ENCODE measurements around the gene RPL5. TPM values are rescaled to one million over a fixed set of nuclear protein-coding genes. Genes with fewer than 3 reads are reported as not detected.
A peak's percentile ranks its signal among the peaks of the same experiment; 100 is the strongest.

Gene RPL5
- total and polyA plus RNA-seq, 2 donors (not counting 1 experiment from before 2014, with no cell fraction given), result 1,198 to 2,145 TPM

DNA sequence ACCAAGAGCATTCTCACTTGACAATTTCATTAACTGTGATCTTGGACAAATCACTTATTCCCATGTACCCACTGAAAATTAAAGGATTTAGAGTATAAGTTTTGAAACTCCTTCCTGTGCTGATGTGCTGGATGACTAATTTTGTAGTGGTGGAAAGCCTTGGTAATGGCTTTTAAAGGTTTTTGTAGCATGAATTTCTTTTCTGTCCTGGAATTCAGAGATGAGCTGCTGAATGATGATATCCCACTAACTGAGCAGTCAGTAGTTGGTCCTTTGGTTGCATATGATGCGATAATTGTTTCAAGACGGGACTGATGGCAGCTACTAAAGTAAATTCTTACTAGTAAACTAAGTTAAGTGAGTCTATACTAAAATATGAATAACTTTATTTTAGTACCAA, 5.2 kb downstream of the RPL5 start:
- H3K4me3 ChIP-seq (replicated peaks in 1 of 4; ENCODE audit: control extremely low read depth in 1 of 4, insufficient read depth in 1 of 4, low read depth in 3 of 4, low read length in 4 of 4), result no peak overlapping the region
- H3K27ac ChIP-seq (ENCODE audit: insufficient read depth, low read length), result no peak overlapping the region
- H3K4me1 ChIP-seq (ENCODE audit: control insufficient read depth, extremely low read depth, insufficient read depth, low read length), result no peaks in the 10 kb centered on the region
- H2AFZ ChIP-seq (ENCODE audit: low read length), result no peak overlapping the region
- H3K36me3 ChIP-seq (ENCODE audit: control insufficient read depth, insufficient read depth, low read length), result peaks cover 12% of the 10 kb centered on the region
- H4K20me1 ChIP-seq (ENCODE audit: control insufficient read depth, extremely low read depth, insufficient read depth, low read length), result peaks cover 13% of the 10 kb centered on the region
- no peaks in the 10 kb centered on the region for H3K9me3 ChIP-seq (ENCODE audit: control insufficient read depth, insufficient read depth, low read depth, low read length)
- H3K9ac ChIP-seq (ENCODE audit: insufficient read depth, low read length), result no peak overlapping the region
- TF ChIP-seq, protein P1, sequence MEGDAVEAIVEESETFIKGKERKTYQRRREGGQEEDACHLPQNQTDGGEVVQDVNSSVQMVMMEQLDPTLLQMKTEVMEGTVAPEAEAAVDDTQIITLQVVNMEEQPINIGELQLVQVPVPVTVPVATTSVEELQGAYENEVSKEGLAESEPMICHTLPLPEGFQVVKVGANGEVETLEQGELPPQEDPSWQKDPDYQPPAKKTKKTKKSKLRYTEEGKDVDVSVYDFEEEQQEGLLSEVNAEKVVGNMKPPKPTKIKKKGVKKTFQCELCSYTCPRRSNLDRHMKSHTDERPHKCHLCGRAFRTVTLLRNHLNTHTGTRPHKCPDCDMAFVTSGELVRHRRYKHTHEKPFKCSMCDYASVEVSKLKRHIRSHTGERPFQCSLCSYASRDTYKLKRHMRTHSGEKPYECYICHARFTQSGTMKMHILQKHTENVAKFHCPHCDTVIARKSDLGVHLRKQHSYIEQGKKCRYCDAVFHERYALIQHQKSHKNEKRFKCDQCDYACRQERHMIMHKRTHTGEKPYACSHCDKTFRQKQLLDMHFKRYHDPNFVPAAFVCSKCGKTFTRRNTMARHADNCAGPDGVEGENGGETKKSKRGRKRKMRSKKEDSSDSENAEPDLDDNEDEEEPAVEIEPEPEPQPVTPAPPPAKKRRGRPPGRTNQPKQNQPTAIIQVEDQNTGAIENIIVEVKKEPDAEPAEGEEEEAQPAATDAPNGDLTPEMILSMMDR (conservative IDR thresholded peaks at IDR 0.05 in 1 of 2, IDR thresholded peaks at IDR 0.05 in 1 of 2; ENCODE audit: low read depth in 1 of 2, low read length in 2 of 2), result no peak
- DNase-seq (ENCODE audit: low read depth in 2 of 2), result no peak
- peaks cover 88% of the 10 kb centered on the region for H3K79me2 ChIP-seq (ENCODE audit: control insufficient read depth, insufficient read depth, low read length)
- H3K4me2 ChIP-seq (ENCODE audit: extremely low read depth, insufficient read depth, low read length), result no peak overlapping the region
- no peaks in the 10 kb centered on the region for H3K27me3 ChIP-seq (ENCODE audit: control insufficient read depth, insufficient read depth, low read length)

DNA sequence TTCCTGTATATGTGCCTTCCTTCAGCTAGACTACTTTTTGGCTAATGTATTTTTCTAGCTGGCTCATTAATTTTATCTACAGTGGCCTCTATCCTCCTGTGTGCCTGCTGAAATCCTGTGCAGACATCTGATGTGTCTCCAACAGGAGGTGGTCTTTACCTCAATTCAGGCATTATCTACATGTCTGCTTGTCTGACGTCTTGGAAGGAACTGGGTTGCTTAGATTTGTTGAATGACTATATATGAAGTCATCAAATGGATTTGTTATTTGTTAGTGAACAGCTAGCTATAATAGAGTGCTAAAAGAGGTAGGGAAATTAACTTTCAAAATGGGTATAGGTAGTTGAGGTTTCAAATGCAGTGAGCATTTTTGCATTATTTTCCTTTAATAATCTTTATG, 6.7 kb downstream of the RPL5 start:
- Histone ChIP-seq H3K27ac (ENCODE audit: insufficient read depth, low read length) (no peak overlapping the region), H4K20me1 (ENCODE audit: control insufficient read depth, extremely low read depth, insufficient read depth, low read length) (peaks cover 5% of the 10 kb centered on the region), H3K27me3 (ENCODE audit: control insufficient read depth, insufficient read depth, low read length) (no peaks in the 10 kb centered on the region), H3K4me2 (ENCODE audit: extremely low read depth, insufficient read depth, low read length) (no peak overlapping the region), H2AFZ (ENCODE audit: low read length) (no peak overlapping the region), H3K79me2 (ENCODE audit: control insufficient read depth, insufficient read depth, low read length) (peaks cover 74% of the 10 kb centered on the region), H3K4me1 (ENCODE audit: control insufficient read depth, extremely low read depth, insufficient read depth, low read length) (no peaks in the 10 kb centered on the region), H3K4me3 (replicated peaks in 1 of 4; ENCODE audit: control extremely low read depth in 1 of 4, insufficient read depth in 1 of 4, low read depth in 3 of 4, low read length in 4 of 4) (peak overlapping the region in 1 of 4 experiments; percentile 4), H3K36me3 (ENCODE audit: control insufficient read depth, insufficient read depth, low read length) (peaks cover 18% of the 10 kb centered on the region), H3K9me3 (ENCODE audit: control insufficient read depth, insufficient read depth, low read depth, low read length) (no peaks in the 10 kb centered on the region), H3K9ac (ENCODE audit: insufficient read depth, low read length) (no peak overlapping the region)
- no peak for TF ChIP-seq EZH2 (IDR thresholded peaks at IDR 0.05; ENCODE audit: low read length, missing control alignments)
- TF ChIP-seq, protein P1 (conservative IDR thresholded peaks at IDR 0.05 in 1 of 2, IDR thresholded peaks at IDR 0.05 in 1 of 2; ENCODE audit: low read depth in 1 of 2, low read length in 2 of 2), result no peak
- DNase-seq (ENCODE audit: low read depth in 2 of 2), result no peak

DNA sequence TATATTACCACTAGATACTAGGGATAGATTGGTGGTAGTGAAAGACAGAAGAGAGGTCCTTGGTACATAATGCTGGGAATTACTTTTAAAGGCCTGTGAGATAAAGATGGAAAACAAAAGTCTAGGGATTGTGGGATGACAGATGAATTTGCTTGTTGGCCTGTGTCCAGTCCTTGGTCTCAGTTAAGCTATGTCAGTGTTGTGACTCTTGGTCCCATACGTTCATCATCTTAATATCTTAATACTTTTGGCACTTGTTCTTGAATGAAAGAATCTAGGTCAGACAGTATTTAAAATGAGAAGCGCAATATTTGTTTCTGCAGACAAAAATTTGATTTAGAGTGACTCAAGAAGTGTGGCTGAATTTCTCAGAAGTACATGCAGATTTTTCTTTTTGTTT, 7.6 kb downstream of the RPL5 start:
- Histone ChIP-seq H3K36me3 (ENCODE audit: control insufficient read depth, insufficient read depth, low read length) (peaks cover 19% of the 10 kb centered on the region), H3K4me2 (ENCODE audit: extremely low read depth, insufficient read depth, low read length) (no peak overlapping the region), H3K9me3 (ENCODE audit: control insufficient read depth, insufficient read depth, low read depth, low read length) (no peaks in the 10 kb centered on the region), H3K27me3 (ENCODE audit: control insufficient read depth, insufficient read depth, low read length) (no peaks in the 10 kb centered on the region), H4K20me1 (ENCODE audit: control insufficient read depth, extremely low read depth, insufficient read depth, low read length) (peaks cover 5% of the 10 kb centered on the region), H3K4me3 (replicated peaks in 1 of 4; ENCODE audit: control extremely low read depth in 1 of 4, insufficient read depth in 1 of 4, low read depth in 3 of 4, low read length in 4 of 4) (no peak overlapping the region), H3K27ac (ENCODE audit: insufficient read depth, low read length) (no peak overlapping the region), H2AFZ (ENCODE audit: low read length) (no peak overlapping the region), H3K4me1 (ENCODE audit: control insufficient read depth, extremely low read depth, insufficient read depth, low read length) (no peaks in the 10 kb centered on the region), H3K79me2 (ENCODE audit: control insufficient read depth, insufficient read depth, low read length) (peaks cover 64% of the 10 kb centered on the region), H3K9ac (ENCODE audit: insufficient read depth, low read length) (no peak overlapping the region)
- no peak for TF ChIP-seq EZH2 (IDR thresholded peaks at IDR 0.05; ENCODE audit: low read length, missing control alignments)
- TF ChIP-seq, protein P1 (conservative IDR thresholded peaks at IDR 0.05 in 1 of 2, IDR thresholded peaks at IDR 0.05 in 1 of 2; ENCODE audit: low read depth in 1 of 2, low read length in 2 of 2), result no peak
- DNase-seq (ENCODE audit: low read depth in 2 of 2), result no peak

Data from fibroblast of lung (primary cell).